Esophagus muscularis mucosa (tissue), 4 donors: Measurements from ENCODE around the gene CBFA2T3. TPM values are rescaled to one million over a fixed set of nuclear protein-coding genes. Genes with fewer than 3 reads are reported as not detected.

Experiments used
- DNase-seq: peaks from one replicate; pipeline ENCODE4 v3.0.0-alpha.2; 2017; ENCODE audit errors: extremely low spot score
- H3K27ac ChIP-seq, 4 donors: fragments of 200-600 bp; sonication (generic); replicated peaks in 1 of 4; 1 replicate in 3 of 4; 2 replicates in 1 of 4; pipeline ENCODE4 v1.5.1; 2016 to 2019; ENCODE audit warnings: mild to moderate bottlenecking in 1 of 4
- H3K27me3 ChIP-seq, 4 donors: fragments of 200-600 bp; sonication (generic); one replicate each; pipeline versions ENCODE4 v1.5.1 to v1.6.0; 2016 to 2019
- H3K36me3 ChIP-seq, 4 donors: fragments of 200-600 bp; sonication (generic); one replicate each; pipeline ENCODE4 v1.5.1; 2016 to 2019
- H3K4me1 ChIP-seq, 4 donors: fragments of 200-600 bp; sonication (generic); one replicate each; pipeline ENCODE4 v1.5.1; 2016 to 2019
- H3K4me3 ChIP-seq, 4 donors: fragments of 200-600 bp; sonication (generic); 1 replicate in 2 of 4; 2 replicates in 2 of 4; pipeline ENCODE4 v1.5.1; 2016 to 2019; ENCODE audit warnings: mild to moderate bottlenecking in 4 of 4, moderate library complexity in 1 of 4
- H3K9me3 ChIP-seq, 4 donors: fragments of 200-600 bp; sonication (generic); 1 replicate in 3 of 4; 2 replicates in 1 of 4; pipeline ENCODE4 v1.5.1; 2016 to 2019
- CTCF ChIP-seq, 3 experiments: fragments of 200-600 bp in 2 of 3; fragments of 450-650 bp in 1 of 3; sonication (generic) in 2 of 3; IDR thresholded peaks; one replicate each; pipeline ENCODE4 v1.5.1; 2017 to 2019; ENCODE audit warnings: antibody characterized with exemption in 3 of 3, mild to moderate bottlenecking in 2 of 3, moderate library complexity in 1 of 3
- EP300 ChIP-seq: sonication (generic); formaldehyde crosslinking; IDR thresholded peaks from one replicate; pipeline ENCODE4 v1.6.1; 2017; ENCODE audit warnings: antibody characterized with exemption
- POLR2A ChIP-seq: fragments of 450-650 bp; IDR thresholded peaks from one replicate; pipeline ENCODE4 v1.6.1; 2017; ENCODE audit warnings: antibody characterized with exemption, moderate library complexity, mild to moderate bottlenecking, low read depth
- POLR2AphosphoS5 ChIP-seq, 2 donors: sonication (generic); formaldehyde crosslinking; IDR thresholded peaks; one replicate each; pipeline ENCODE4 v1.6.1; 2017; ENCODE audit warnings: antibody characterized with exemption in 2 of 2
- WGBS: methylation state at CpG from one replicate; pipeline ENCODE4 v1.1.5; 2018; 5-methylcytosine and 5-hydroxymethylcytosine counted together
- intact Hi-C: fragments of 100-400 bp; cut with DNase I; formaldehyde crosslinking; loops from one replicate; pipeline ENCODE4 v1.15.1; 2023
- total RNA-seq, 4 donors: library from RNA; depleted of rRNA; stranded (reverse); fragments of >200 nt; gene quantifications; one replicate each; pipeline versions ENCODE4 v1.1.0 to v1.2.1, GENCODE V29; 2016

CBFA2T3 gene
- total RNA-seq, 4 donors from 2014 or later: 2.0 to 10.4 (median 3.5) TPM

GRCh38 chr16:89013111-89013510 is 36.1 kb upstream of the CBFA2T3 start:
- Histone ChIP-seq H3K4me1 (no peaks in the 10 kb centered on the region), H3K9me3 (no peaks in the 10 kb centered on the region), H3K27me3 (peaks cover 0 to 88% (median 0%) of the 10 kb centered on the region in 4 donors), H3K27ac (no peak overlapping the region), H3K4me3 (no peak overlapping the region), H3K36me3 (no peaks in the 10 kb centered on the region)
- WGBS: 60% methylated on average over 6 of the region's 6 CpGs
- no peak for DNase-seq
- intact Hi-C loops: no loop called here
- TF ChIP-seq CTCF (IDR thresholded peaks at IDR 0.05) (no peak), EP300 (no peak), POLR2A (no peak), POLR2AphosphoS5 (IDR thresholded peaks at IDR 0.05) (no peak)

- H3K36me3 ChIP-seq: no peaks in the 10 kb centered on the region
- H3K4me1 ChIP-seq: no peaks in the 10 kb centered on the region
- no peak overlapping the region for H3K4me3 ChIP-seq
- 94% methylated on average over 2 of the region's 2 CpGs for WGBS
- DNase-seq: no peak
- no peak overlapping the region for H3K27ac ChIP-seq
- no peaks in the 10 kb centered on the region for H3K9me3 ChIP-seq
- intact Hi-C loops: no loop called here
- no peak for TF ChIP-seq POLR2A
- TF ChIP-seq POLR2AphosphoS5 (IDR thresholded peaks at IDR 0.05): no peak
- no peak for TF ChIP-seq CTCF (IDR thresholded peaks at IDR 0.05)
- TF ChIP-seq EP300: no peak
- H3K27me3 ChIP-seq: peaks cover 0 to 87% (median 0%) of the 10 kb centered on the region in 4 donors
Observed at GRCh38 chr16:89012622-89012995, 35.6 kb upstream of the CBFA2T3 start.

DNA sequence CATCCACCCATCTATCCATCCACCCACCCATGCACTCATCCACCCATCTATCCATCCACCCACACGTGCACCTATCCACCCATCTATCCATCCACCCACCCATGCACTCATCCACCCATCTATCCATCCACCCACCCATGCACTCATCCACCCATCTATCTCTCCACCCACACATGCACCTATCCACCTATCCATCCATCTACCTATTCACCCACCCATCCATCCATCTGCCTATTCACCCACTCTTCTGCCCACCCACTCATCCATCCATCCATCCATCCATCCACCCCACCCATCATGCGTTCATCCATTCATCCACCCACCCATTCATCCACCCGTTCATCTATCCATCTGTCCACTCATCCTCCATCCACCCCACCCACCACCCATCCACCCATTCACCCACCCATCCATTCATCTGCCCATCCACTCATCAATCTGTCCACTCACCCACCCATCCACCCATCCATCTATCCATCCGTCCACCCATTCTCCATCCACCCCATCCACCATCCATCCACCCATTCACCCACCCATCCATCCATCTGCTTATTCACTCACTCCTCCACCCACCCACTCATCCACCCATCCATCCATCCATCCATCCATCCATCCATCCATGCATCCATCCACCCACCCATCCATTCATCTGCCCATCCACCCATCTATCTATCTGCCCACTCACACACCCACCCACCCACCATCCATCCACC is 35.1 kb upstream of the CBFA2T3 start:
- intact Hi-C loops: no loop called here

GRCh38 chr16:89010210-89010925 is 33.4 kb upstream of the CBFA2T3 start:
- Histone ChIP-seq H3K4me1 (no peaks in the 10 kb centered on the region), H3K27me3 (peaks cover 0 to 84% (median 0%) of the 10 kb centered on the region in 4 donors), H3K27ac (no peak overlapping the region), H3K9me3 (no peaks in the 10 kb centered on the region), H3K4me3 (no peak overlapping the region), H3K36me3 (no peaks in the 10 kb centered on the region)
- DNase-seq: no peak
- intact Hi-C loops: no loop called here
- TF ChIP-seq POLR2AphosphoS5 (IDR thresholded peaks at IDR 0.05) (no peak), CTCF (IDR thresholded peaks at IDR 0.05) (no peak), POLR2A (no peak), EP300 (no peak)
- WGBS: 78% methylated on average over 14 of the region's 14 CpGs

More for the DNA sequence above, 35.1 kb upstream of the CBFA2T3 start:
- WGBS: 81% methylated on average over 4 of the region's 4 CpGs
- no peaks in the 10 kb centered on the region for H3K9me3 ChIP-seq
- DNase-seq: no peak
- TF ChIP-seq POLR2A (no peak), CTCF (IDR thresholded peaks at IDR 0.05) (no peak), EP300 (no peak), POLR2AphosphoS5 (IDR thresholded peaks at IDR 0.05) (no peak)
- no peak overlapping the region for H3K27ac ChIP-seq
- no peaks in the 10 kb centered on the region for H3K4me1 ChIP-seq
- peaks cover 0 to 89% (median 0%) of the 10 kb centered on the region in 4 donors for H3K27me3 ChIP-seq
- no peak overlapping the region for H3K4me3 ChIP-seq
- no peaks in the 10 kb centered on the region for H3K36me3 ChIP-seq
